NT2/D1 (cell line): ENCODE measurements around the gene UBE2J2.

Source experiments
- SUZ12 ChIP-seq: IDR thresholded peaks from 2 replicates; pipeline ENCODE4 v1.6.1; 2011; ENCODE audit not compliant: insufficient read length, insufficient read depth; ENCODE audit errors: extremely low read depth
- YY1 ChIP-seq: IDR thresholded peaks from 2 replicates; pipeline ENCODE4 v1.6.1; 2011; ENCODE audit not compliant: insufficient read length, insufficient read depth
- ZNF274 ChIP-seq: IDR thresholded peaks from 2 replicates; pipeline ENCODE4 v1.6.1; 2011; ENCODE audit warnings: mild to moderate bottlenecking, low read depth, low read length

- TF ChIP-seq YY1 (no peak), SUZ12 (no peak), ZNF274 (no peak)
Observed at GRCh38 chr1:1228187-1228586, 45.5 kb downstream of the UBE2J2 start.
